Suprapubic skin (tissue), 4 donors: ENCODE measurements around the gene CARD14.

Experiments used
- CTCF ChIP-seq, 2 donors: fragments of 200-600 bp in 1 of 2; fragments of 450-650 bp in 1 of 2; sonication (generic) in 1 of 2; IDR thresholded peaks; one replicate each; pipeline ENCODE4 v1.5.1; 2016 to 2019; ENCODE audit warnings: antibody characterized with exemption in 2 of 2, mild to moderate bottlenecking in 1 of 2, moderate library complexity in 1 of 2
- POLR2A ChIP-seq, 2 donors: fragments of 450-650 bp; IDR thresholded peaks; one replicate each; pipeline ENCODE4 v1.6.1; 2017; ENCODE audit warnings: antibody characterized with exemption in 2 of 2, mild to moderate bottlenecking in 2 of 2, moderate library complexity in 2 of 2
- POLR2AphosphoS5 ChIP-seq, 3 donors: sonication (generic); formaldehyde crosslinking; IDR thresholded peaks; one replicate each; pipeline ENCODE4 v1.6.1; 2017; ENCODE audit warnings: antibody characterized with exemption in 3 of 3

GRCh38 chr17:80191865-80192661 is 22.2 kb downstream of the CARD14 start:
- TF ChIP-seq CTCF (IDR thresholded peaks at IDR 0.05), result no peak
- TF ChIP-seq POLR2AphosphoS5 (IDR thresholded peaks at IDR 0.05), result no peak
- no peak for TF ChIP-seq POLR2A (IDR thresholded peaks at IDR 0.05)
